Prostate gland (tissue), 2 donors: ENCODE results near the gene CCDC183. TPM values are rescaled to one million over a fixed set of nuclear protein-coding genes. Genes with fewer than 3 reads are reported as not detected.

Experiments used
- DNase-seq: peaks from one replicate; pipeline ENCODE4 v3.0.0-alpha.2; 2019; ENCODE audit warnings: low spot score
- H3K27ac ChIP-seq, 2 donors: fragments of 200-600 bp; sonication (generic); 2 replicates each; pipeline ENCODE4 v1.5.1; 2017 to 2019
- H3K27me3 ChIP-seq: fragments of 200-600 bp; sonication (generic); replicated peaks from 2 replicates; pipeline ENCODE4 v1.5.1; 2019; ENCODE audit not compliant: insufficient read depth
- H3K36me3 ChIP-seq, 2 donors: fragments of 200-600 bp; sonication (generic); 1 replicate in 1 of 2; 2 replicates in 1 of 2; pipeline versions ENCODE4 v1.5.1 to v1.8.1; 2017 to 2019
- H3K4me1 ChIP-seq: fragments of 200-600 bp; sonication (generic); replicated peaks from 2 replicates; pipeline ENCODE4 v1.5.1; 2019
- H3K4me3 ChIP-seq, 2 donors: fragments of 200-600 bp; sonication (generic); 2 replicates each; pipeline ENCODE4 v1.5.1; 2017 to 2019
- H3K9me3 ChIP-seq: fragments of 200-600 bp; sonication (generic); 2 replicates; pipeline ENCODE4 v1.5.1; 2017
- CTCF ChIP-seq, 4 experiments: fragments of 200-600 bp in 2 of 4; fragments of 450-650 bp in 2 of 4; sonication (generic) in 2 of 4; IDR thresholded peaks; 1 replicate in 3 of 4; 2 replicates in 1 of 4; pipeline ENCODE4 v1.5.1; 2016 to 2019; ENCODE audit warnings: antibody characterized with exemption in 4 of 4, mild to moderate bottlenecking in 2 of 4, moderate library complexity in 2 of 4
- POLR2A ChIP-seq: fragments of 450-650 bp; IDR thresholded peaks from one replicate; pipeline ENCODE4 v1.6.1; 2016; ENCODE audit warnings: antibody characterized with exemption, mild to moderate bottlenecking
- POLR2AphosphoS5 ChIP-seq: sonication (generic); formaldehyde crosslinking; IDR thresholded peaks from one replicate; pipeline ENCODE4 v1.6.1; 2017; ENCODE audit warnings: antibody characterized with exemption
- WGBS: methylation state at CpG from one replicate; pipeline ENCODE4 v1.1.5; 2018; 5-methylcytosine and 5-hydroxymethylcytosine counted together
- intact Hi-C: fragments of 100-400 bp; cut with DNase I; formaldehyde crosslinking; loops from one replicate; pipeline ENCODE4 v1.14.2; 2022
- total RNA-seq, 2 donors: library from RNA; depleted of rRNA; stranded (reverse); fragments of >200 nt; gene quantifications; one replicate each; pipeline ENCODE4 v1.1.0, GENCODE V29; 2016

CCDC183 gene
- total RNA-seq, 2 donors from 2014 or later = 9.5 to 45.0 TPM

- no peaks in the 10 kb centered on the region for H3K27me3 ChIP-seq
- DNase-seq = no peak
- no peaks in the 10 kb centered on the region for H3K36me3 ChIP-seq
- H3K9me3 ChIP-seq = no peaks in the 10 kb centered on the region
- intact Hi-C loops = no loop called here
- TF ChIP-seq CTCF (IDR thresholded peaks at IDR 0.05) (no peak), POLR2AphosphoS5 (no peak), POLR2A (no peak)
- no peak overlapping the region for H3K27ac ChIP-seq
- 84% methylated on average over 18 of the region's 20 CpGs for WGBS
- no peaks in the 10 kb centered on the region for H3K4me1 ChIP-seq
- no peak overlapping the region for H3K4me3 ChIP-seq
These were observed 38.4 kb upstream of the CCDC183 start for GRCh38 chr9:136757751-136758140.

- TF ChIP-seq POLR2AphosphoS5 (no peak), CTCF (IDR thresholded peaks at IDR 0.05) (no peak), POLR2A (no peak)
- 90% methylated on average over 7 of the region's 9 CpGs for WGBS
- no peaks in the 10 kb centered on the region for H3K4me1 ChIP-seq
- intact Hi-C loops = no loop called here
- H3K27ac ChIP-seq = no peak overlapping the region
- H3K4me3 ChIP-seq = no peak overlapping the region
- no peaks in the 10 kb centered on the region for H3K27me3 ChIP-seq
- H3K36me3 ChIP-seq = no peaks in the 10 kb centered on the region
- DNase-seq = no peak
- no peaks in the 10 kb centered on the region for H3K9me3 ChIP-seq
These were observed 37.1 kb upstream of the CCDC183 start for GRCh38 chr9:136759001-136759400.

- no peak for DNase-seq
- Histone ChIP-seq H3K4me3 (no peak overlapping the region), H3K4me1 (no peaks in the 10 kb centered on the region), H3K36me3 (no peaks in the 10 kb centered on the region), H3K9me3 (no peaks in the 10 kb centered on the region), H3K27me3 (no peaks in the 10 kb centered on the region), H3K27ac (no peak overlapping the region)
- intact Hi-C loops = no loop called here
- WGBS = 88% methylated on average over 27 of the region's 27 CpGs
- no peak for TF ChIP-seq CTCF (IDR thresholded peaks at IDR 0.05)
- no peak for TF ChIP-seq POLR2AphosphoS5
- no peak for TF ChIP-seq POLR2A
These were observed 36.5 kb upstream of the CCDC183 start for GRCh38 chr9:136759436-136760325.

- intact Hi-C loops = no loop called here
- DNase-seq = no peak
These were observed 35.7 kb upstream of the CCDC183 start for GRCh38 chr9:136760424-136760823.

More at GRCh38 chr9:136760424-136760823, 35.7 kb upstream of the CCDC183 start:
- Histone ChIP-seq H3K9me3 (no peaks in the 10 kb centered on the region), H3K27me3 (no peaks in the 10 kb centered on the region), H3K36me3 (no peaks in the 10 kb centered on the region), H3K27ac (no peak overlapping the region), H3K4me1 (no peaks in the 10 kb centered on the region), H3K4me3 (no peak overlapping the region)
- WGBS = 52% methylated on average over 25 of the region's 25 CpGs
- TF ChIP-seq CTCF (IDR thresholded peaks at IDR 0.05) = no peak
- no peak for TF ChIP-seq POLR2AphosphoS5
- TF ChIP-seq POLR2A = no peak
